ENCODE data around the gene ZNF226. TPM values are rescaled to one million over a fixed set of nuclear protein-coding genes. Genes with fewer than 3 reads are reported as not detected.
A peak's percentile ranks its signal among the peaks of the same experiment; 100 is the strongest.
"Not testable (repeated sequence)": the region's sequence is repeated elsewhere in the genome, so short reads cannot be mapped to it uniquely, and the experiment has no call there.

Gene ZNF226
- total and polyA plus RNA-seq, 8 donors, result 9.3 to 49.2 (median 18.2) TPM

- Histone ChIP-seq H3K27me3 (no peaks in the 10 kb centered on the region), H3K4me1 (peaks cover 7 to 22% (median 15%) of the 10 kb centered on the region in 4 donors), H3K36me3 (peaks cover 5 to 28% (median 24%) of the 10 kb centered on the region in 4 donors), H3K9me3 (peaks cover 19 to 81% (median 54%) of the 10 kb centered on the region in 4 donors), H3K27ac (no peak overlapping the region), H3K4me3 (no peak overlapping the region)
- intact Hi-C loops (cut with DNase I; ENCODE audit: low total_unique reads), result no loop called here
- no peak for DNase-seq
- no peak for TF ChIP-seq POLR2AphosphoS5 (IDR thresholded peaks at IDR 0.05)
- TF ChIP-seq CTCF (IDR thresholded peaks at IDR 0.05), result no peak
- no peak for TF ChIP-seq EP300 (IDR thresholded peaks at IDR 0.05)
- TF ChIP-seq POLR2A (IDR thresholded peaks at IDR 0.05), result no peak
- WGBS, 5 donors, result 91 to 98% (median 93%) methylated on average over 2 of the region's 2 CpGs
These were observed 1.1 kb upstream of the ZNF226 start for GRCh38 chr19:44163789-44164188.

- TF ChIP-seq EP300 (IDR thresholded peaks at IDR 0.05) (no peak), POLR2A (IDR thresholded peaks at IDR 0.05) (no peak), POLR2AphosphoS5 (IDR thresholded peaks at IDR 0.05) (no peak), CTCF (IDR thresholded peaks at IDR 0.05) (no peak)
- WGBS, 5 donors, result 52 to 74% (median 65%) methylated on average over 3 of the region's 3 CpGs
- Histone ChIP-seq H3K4me1 (peaks cover 7 to 22% (median 15%) of the 10 kb centered on the region in 4 donors), H3K4me3 (peak overlapping the region; percentile 72 to 83 (median 81)), H3K27me3 (no peaks in the 10 kb centered on the region), H3K27ac (peak overlapping the region in 4 of 5 donors; percentile 84 to 89 (median 86)), H3K36me3 (peaks cover 5 to 32% (median 29%) of the 10 kb centered on the region in 4 donors), H3K9me3 (peaks cover 19 to 81% (median 53%) of the 10 kb centered on the region in 4 donors)
- no peak for DNase-seq
- intact Hi-C loops (cut with DNase I; ENCODE audit: low total_unique reads), result no loop called here
These were observed 600 bp upstream of the ZNF226 start for GRCh38 chr19:44164327-44164672.

DNA sequence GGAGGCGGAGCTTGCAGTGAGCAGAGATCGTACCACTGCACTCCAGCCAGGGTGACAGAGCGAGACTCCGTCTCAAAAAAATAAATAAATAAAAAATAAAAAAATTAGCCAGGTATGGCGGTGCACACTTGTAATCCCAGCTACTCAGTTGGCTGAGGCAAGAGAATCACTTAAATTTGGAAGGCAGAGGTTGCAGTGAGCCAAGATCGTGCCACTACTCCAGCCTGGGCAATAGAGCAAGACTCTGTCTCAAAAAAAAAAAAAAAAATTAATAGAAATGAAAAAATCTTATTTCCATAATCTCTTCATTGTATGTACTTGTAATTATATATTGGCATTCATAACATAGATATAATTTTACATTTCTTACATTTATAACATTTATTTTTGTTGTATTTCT lies 5.8 kb downstream of the ZNF226 start:
- intact Hi-C loops (cut with DNase I; ENCODE audit: low total_unique reads); DNase-seq; H3K27ac ChIP-seq; H3K27me3 ChIP-seq; H3K4me3 ChIP-seq: not testable (repeated sequence)
- H3K36me3 ChIP-seq, result peaks cover 66 to 95% (median 92%) of the 10 kb centered on the region in 4 donors
- WGBS, 5 donors, result 95 to 99% (median 98%) methylated on average over 6 of the region's 6 CpGs
- peaks cover 6 to 13% (median 11%) of the 10 kb centered on the region in 4 donors for H3K4me1 ChIP-seq
- peaks cover 37 to 97% (median 75%) of the 10 kb centered on the region in 4 donors for H3K9me3 ChIP-seq

- TF ChIP-seq POLR2A (IDR thresholded peaks at IDR 0.05) (no peak), POLR2AphosphoS5 (IDR thresholded peaks at IDR 0.05) (no peak), CTCF (IDR thresholded peaks at IDR 0.05) (no peak), EP300 (IDR thresholded peaks at IDR 0.05) (no peak)
- Histone ChIP-seq H3K27me3 (no peaks in the 10 kb centered on the region), H3K9me3 (peaks cover 78 to 100% (median 99%) of the 10 kb centered on the region in 4 donors), H3K4me3 (no peak overlapping the region), H3K36me3 (peaks cover 51 to 62% (median 56%) of the 10 kb centered on the region in 4 donors), H3K27ac (no peak overlapping the region), H3K4me1 (no peaks in the 10 kb centered on the region)
- WGBS, 5 donors, result 94 to 100% (median 97%) methylated on average over 3 of the region's 3 CpGs
- intact Hi-C loops (cut with DNase I; ENCODE audit: low total_unique reads), result no loop called here
- no peak for DNase-seq
These were observed 11.7 kb downstream of the ZNF226 start for GRCh38 chr19:44176590-44176989.

DNA sequence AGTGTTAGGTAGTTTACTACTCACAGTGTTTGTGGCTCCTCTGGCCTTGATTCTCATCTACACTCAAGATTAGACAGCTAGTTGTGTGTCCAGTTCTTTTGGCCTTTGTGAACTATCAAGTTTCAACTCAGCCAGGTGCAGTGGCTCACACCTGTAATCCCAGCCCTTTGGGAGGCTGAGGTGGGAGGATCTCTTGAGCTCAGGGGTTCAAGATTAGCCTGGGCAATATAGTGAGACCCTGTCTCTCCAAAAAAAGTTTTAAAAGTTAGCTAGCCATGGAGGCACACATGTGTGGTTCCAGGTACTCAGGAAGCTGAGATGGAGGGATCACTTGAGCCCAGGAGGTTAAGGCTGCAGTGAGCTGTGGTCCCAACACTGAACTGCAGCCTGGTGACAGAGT lies 16.1 kb downstream of the ZNF226 start:
- Histone ChIP-seq H3K27ac (no peak overlapping the region), H3K4me1 (no peaks in the 10 kb centered on the region), H3K27me3 (no peaks in the 10 kb centered on the region), H3K36me3 (peaks cover 7 to 18% (median 12%) of the 10 kb centered on the region in 4 donors), H3K9me3 (peaks cover 50 to 100% (median 97%) of the 10 kb centered on the region in 4 donors), H3K4me3 (no peak overlapping the region)
- intact Hi-C loops (cut with DNase I; ENCODE audit: low total_unique reads), result no loop called here
- no peak for TF ChIP-seq EP300 (IDR thresholded peaks at IDR 0.05)
- no peak for TF ChIP-seq POLR2A (IDR thresholded peaks at IDR 0.05)
- TF ChIP-seq POLR2AphosphoS5 (IDR thresholded peaks at IDR 0.05), result no peak
- TF ChIP-seq CTCF (IDR thresholded peaks at IDR 0.05), result no peak
- DNase-seq, result no peak

Measured in stomach (tissue), 9 donors.